CD4-positive, alpha-beta memory T cell (primary cell): Measurements from ENCODE around the gene EXPH5. TPM values are rescaled to one million over a fixed set of nuclear protein-coding genes. Genes with fewer than 3 reads are reported as not detected.

Experiments
- CTCF ChIA-PET: fragments of 350-600 bp; sonication (Branson Sonifier 250); formaldehyde crosslinking; loops from one replicate; lab custom pipeline; 2021; ENCODE audit warnings: inconsistent platforms; ENCODE audit not compliant: partially characterized antibody; lab: Charles Lee
- POLR2A ChIA-PET: fragments of 350-600 bp; sonication (Branson Sonifier 250); formaldehyde crosslinking; loops from one replicate; lab custom pipeline; 2021; ENCODE audit not compliant: partially characterized antibody; lab: Charles Lee
- DNase-seq, 5 donors: peaks; one replicate each; pipeline versions ENCODE4 v3.0.0 to v3.0.0-alpha.2; 2020 to 2022; ENCODE audit warnings: mixed read lengths in 1 of 5
- H3K27ac ChIP-seq: one replicate; pipeline ENCODE4 v1.7.0; 2013; ENCODE audit warnings: low read depth, low read length
- H3K27me3 ChIP-seq: 2 replicates; pipeline ENCODE4 v1.7.0; 2013; ENCODE audit warnings: mild to moderate bottlenecking, low read length, moderate library complexity; ENCODE audit not compliant: insufficient read depth
- H3K36me3 ChIP-seq: 2 replicates; pipeline ENCODE4 v1.7.0; 2013; ENCODE audit warnings: mild to moderate bottlenecking, low read length, moderate library complexity; ENCODE audit not compliant: insufficient read depth
- H3K4me1 ChIP-seq: 2 replicates; pipeline ENCODE4 v1.7.0; 2013; ENCODE audit warnings: mild to moderate bottlenecking, low read length, moderate library complexity; ENCODE audit not compliant: insufficient read depth
- H3K4me3 ChIP-seq, 2 donors: one replicate each; pipeline ENCODE4 v1.7.0; 2013; ENCODE audit warnings: low read length in 2 of 2, mild to moderate bottlenecking in 1 of 2
- H3K9me3 ChIP-seq, 2 donors: one replicate each; pipeline ENCODE4 v1.7.0; 2013; ENCODE audit warnings: low read length in 2 of 2, control low read depth in 1 of 2; ENCODE audit not compliant: control insufficient read depth in 1 of 2
- H3K27ac Mint-ChIP-seq, 7 donors: one replicate each; pipeline ENCODE4 v1.8.0; 2020 to 2021; ENCODE audit warnings: mixed read lengths in 7 of 7, mild to moderate bottlenecking in 6 of 7, inconsistent platforms in 3 of 7, moderate library complexity in 3 of 7
- H3K27me3 Mint-ChIP-seq, 2 donors: one replicate each; pipeline ENCODE4 v1.8.0; 2020 to 2021; ENCODE audit warnings: mixed read lengths in 2 of 2
- H3K36me3 Mint-ChIP-seq, 2 donors: one replicate each; pipeline ENCODE4 v1.8.0; 2020 to 2021; ENCODE audit warnings: mixed read lengths in 2 of 2, inconsistent platforms in 1 of 2, mild to moderate bottlenecking in 1 of 2
- H3K4me1 Mint-ChIP-seq, 4 donors: one replicate each; pipeline ENCODE4 v1.8.0; 2020 to 2021; ENCODE audit warnings: mixed read lengths in 4 of 4, mild to moderate bottlenecking in 1 of 4
- H3K4me3 Mint-ChIP-seq, 8 donors: one replicate each; pipeline ENCODE4 v1.8.0; 2020 to 2021; ENCODE audit warnings: mixed read lengths in 8 of 8, mild to moderate bottlenecking in 7 of 8, moderate library complexity in 6 of 8, inconsistent platforms in 3 of 8
- H3K9me3 Mint-ChIP-seq, 8 donors: one replicate each; pipeline ENCODE4 v1.8.0; 2020 to 2021; ENCODE audit warnings: mixed read lengths in 8 of 8, mild to moderate bottlenecking in 5 of 8, inconsistent platforms in 3 of 8, moderate library complexity in 1 of 8
- intact Hi-C: fragments of 100-400 bp; cut with micrococcal nuclease; formaldehyde crosslinking; loops from one replicate; pipeline ENCODE4 v1.15.1; 2023
- polyA plus RNA-seq, 2 donors: library from polyadenylated mRNA; unstranded; fragments of 300-500 nt; fragmentation: Illumina TruSeq; gene quantifications; one replicate each; pipeline ENCODE4 v1.2.3, GENCODE V29; 2021
- total RNA-seq, 2 experiments: library from RNA; stranded (reverse); gene quantifications; one replicate each; pipeline ENCODE4 v1.2.3, GENCODE V29; 2021

The EXPH5 gene
- total and polyA plus RNA-seq, 4 experiments from 2014 or later = 0.39 to 4.0 (median 1.8) TPM

DNA sequence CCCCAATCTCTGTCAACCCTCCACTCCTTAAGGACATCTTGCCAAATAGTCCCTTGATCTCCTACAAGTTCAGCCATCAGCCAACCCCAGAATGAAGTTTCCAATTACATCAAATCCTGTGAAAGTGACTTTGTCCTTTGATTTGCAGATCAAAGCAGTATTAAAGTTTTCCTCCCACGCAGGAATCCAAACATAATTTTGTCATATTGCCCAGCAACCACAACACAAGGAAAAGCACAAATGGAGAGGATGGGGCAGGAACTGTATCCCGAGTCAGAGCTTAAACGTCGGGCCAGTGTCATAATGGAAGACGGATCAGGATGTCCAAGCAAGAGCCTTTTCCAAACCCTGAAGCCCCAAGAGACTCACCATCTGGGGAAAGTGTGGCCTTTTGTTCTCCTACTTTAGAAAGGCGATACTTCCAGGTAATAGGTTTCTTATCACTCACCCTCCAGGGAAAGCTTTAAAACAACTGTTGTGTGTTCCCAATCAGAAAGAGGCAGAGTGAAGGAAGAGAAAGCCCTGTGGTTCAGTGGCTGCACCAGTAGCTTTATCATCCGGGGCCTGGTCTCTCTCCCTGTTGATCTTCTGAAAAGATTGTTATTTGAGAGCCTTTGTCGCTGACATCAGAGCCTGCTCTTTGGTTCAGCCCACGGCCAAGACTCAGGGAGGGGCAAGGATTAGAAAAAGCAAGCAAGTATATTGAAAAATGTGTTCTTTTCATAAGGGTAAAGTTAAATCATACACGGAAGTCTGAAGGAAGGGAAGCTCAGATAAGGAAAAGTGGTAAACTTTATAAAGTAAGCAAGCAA, 41.7 kb downstream of the EXPH5 start:
- Histone ChIP-seq H3K4me3 (no peak overlapping the region), H3K36me3 (no peaks in the 10 kb centered on the region), H3K27ac (no peak overlapping the region), H3K27me3 (no peaks in the 10 kb centered on the region), H3K4me1 (no peaks in the 10 kb centered on the region), H3K9me3 (no peaks in the 10 kb centered on the region)
- Mint-ChIP-seq H3K9me3 (no peaks in the 10 kb centered on the region), H3K36me3 (no peaks in the 10 kb centered on the region), H3K27ac (no peak overlapping the region), H3K4me1 (peaks cover 0 to 1% (median 0%) of the 10 kb centered on the region in 4 donors), H3K4me3 (no peak overlapping the region), H3K27me3 (no peaks in the 10 kb centered on the region)
- CTCF ChIA-PET = no interaction called here
- intact Hi-C loops = no loop called here
- POLR2A ChIA-PET = no interaction called here
- no peak for DNase-seq

DNA sequence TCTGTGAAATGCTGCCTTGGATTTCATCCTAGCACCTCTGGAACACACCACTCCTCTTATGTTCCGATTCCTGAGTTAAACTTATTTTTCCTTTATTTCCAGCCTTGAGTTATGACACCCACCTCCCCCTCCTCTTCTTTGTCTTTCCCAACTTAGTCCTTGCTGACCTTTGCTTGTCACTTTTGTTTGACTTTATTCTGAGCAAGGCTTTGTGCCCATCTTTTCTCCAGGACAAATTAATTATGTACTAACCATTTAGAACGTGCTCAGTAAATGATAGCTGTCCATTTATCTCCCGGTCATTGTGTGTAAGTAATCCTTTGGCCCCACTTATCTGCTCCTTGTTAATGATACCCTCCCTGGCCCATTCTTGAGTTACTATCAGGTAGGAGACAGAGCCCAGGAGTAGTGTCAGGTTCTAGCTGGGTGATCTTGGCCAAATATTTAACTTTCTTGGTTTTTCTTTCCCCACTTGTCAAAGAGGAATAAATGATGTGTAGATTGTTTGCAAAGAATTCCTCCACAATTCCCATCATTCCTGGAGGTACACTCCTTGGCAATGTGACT, 44.2 kb downstream of the EXPH5 start:
- CTCF ChIA-PET = interaction anchor here (1.3 kb wide), 1 partner anchor 15 kb away, joined by 3 read pairs; no protein-coding TSS in a partner anchor

DNA sequence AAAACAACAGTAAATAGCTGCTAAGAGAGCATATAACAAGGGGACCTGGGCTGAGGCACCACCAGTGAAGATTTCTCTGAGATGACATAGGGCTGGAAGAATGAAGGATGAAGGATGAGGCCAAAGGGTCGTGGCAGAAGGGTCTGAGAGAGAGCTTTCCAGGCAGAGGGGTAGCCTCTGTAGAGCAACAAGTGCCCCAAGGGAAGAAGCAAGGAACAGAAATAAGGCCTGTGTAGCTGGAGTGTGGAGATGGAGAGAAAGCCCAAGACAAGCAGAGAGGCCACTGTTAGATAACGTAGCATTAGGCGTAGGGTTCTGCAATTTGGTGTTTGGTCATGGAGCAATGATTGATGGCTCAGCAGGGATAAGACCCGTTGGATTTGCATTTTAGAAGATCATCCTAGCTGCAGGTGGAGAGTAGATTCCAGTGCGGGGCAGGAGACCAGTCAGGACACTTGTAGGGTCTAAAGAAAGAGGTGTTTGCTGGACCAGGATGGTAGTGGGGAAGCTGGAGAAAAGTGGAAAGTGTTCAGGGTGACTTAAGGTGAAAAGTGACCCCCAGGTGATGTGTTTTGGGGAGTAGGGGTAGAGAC, 47.6 kb downstream of the EXPH5 start:
- Mint-ChIP-seq H3K4me1 (peaks cover 0 to 1% (median 0%) of the 10 kb centered on the region in 4 donors), H3K36me3 (no peaks in the 10 kb centered on the region), H3K4me3 (no peak overlapping the region), H3K27me3 (peaks cover 0 to 2% of the 10 kb centered on the region in 2 donors), H3K27ac (no peak overlapping the region), H3K9me3 (no peaks in the 10 kb centered on the region)
- Histone ChIP-seq H3K4me1 (no peaks in the 10 kb centered on the region), H3K9me3 (no peaks in the 10 kb centered on the region), H3K4me3 (no peak overlapping the region), H3K27ac (no peak overlapping the region), H3K27me3 (no peaks in the 10 kb centered on the region), H3K36me3 (no peaks in the 10 kb centered on the region)
- CTCF ChIA-PET = no interaction called here
- intact Hi-C loops = no loop called here
- POLR2A ChIA-PET = no interaction called here
- DNase-seq = no peak

More for the DNA sequence above, 44.2 kb downstream of the EXPH5 start:
- H3K4me3 Mint-ChIP-seq = no peak overlapping the region
- H3K27me3 Mint-ChIP-seq = peaks cover 0 to 2% of the 10 kb centered on the region in 2 donors
- intact Hi-C loops = no loop called here
- no peak overlapping the region for H3K4me3 ChIP-seq
- no peaks in the 10 kb centered on the region for H3K9me3 Mint-ChIP-seq
- no peaks in the 10 kb centered on the region for H3K36me3 Mint-ChIP-seq
- POLR2A ChIA-PET = no interaction called here
- H3K4me1 ChIP-seq = no peaks in the 10 kb centered on the region
- H3K9me3 ChIP-seq = no peaks in the 10 kb centered on the region
- no peaks in the 10 kb centered on the region for H3K27me3 ChIP-seq
- no peak for DNase-seq
- no peak overlapping the region for H3K27ac Mint-ChIP-seq
- H3K27ac ChIP-seq = no peak overlapping the region
- peaks cover 0 to 1% (median 0%) of the 10 kb centered on the region in 4 donors for H3K4me1 Mint-ChIP-seq
- no peaks in the 10 kb centered on the region for H3K36me3 ChIP-seq

DNA sequence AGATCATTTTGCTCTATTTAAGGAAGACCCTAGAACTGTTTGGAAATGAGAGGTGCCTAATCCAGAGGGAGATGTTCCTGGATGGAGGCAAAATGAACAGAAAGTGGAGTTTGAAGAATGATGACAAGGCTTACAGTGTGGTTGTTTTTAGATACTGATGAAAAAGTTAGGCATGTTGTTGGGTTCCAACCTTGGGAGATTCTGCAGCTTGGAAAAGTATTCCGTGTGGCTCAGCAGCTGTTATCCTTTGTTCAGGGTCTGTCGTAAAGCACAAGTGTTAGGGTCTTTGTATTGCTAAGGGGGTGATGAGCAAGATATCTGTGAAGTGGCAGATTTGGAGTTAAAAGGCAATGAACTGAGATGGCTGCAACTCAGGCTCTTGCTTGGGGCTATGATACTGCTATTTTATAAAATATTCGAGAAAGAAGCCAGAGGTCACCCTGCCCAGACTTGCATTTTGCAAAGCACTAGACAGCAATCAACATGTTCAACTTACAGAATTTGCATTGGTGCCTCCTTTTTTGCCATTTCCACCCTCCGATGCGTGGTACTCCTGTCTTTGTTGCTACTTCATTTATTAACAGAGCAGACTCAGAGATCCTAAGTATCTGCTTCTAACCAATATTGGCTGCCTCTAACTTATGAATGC, 50.1 kb downstream of the EXPH5 start:
- no peaks in the 10 kb centered on the region for H3K36me3 ChIP-seq
- POLR2A ChIA-PET = no interaction called here
- H3K27me3 ChIP-seq = no peaks in the 10 kb centered on the region
- Mint-ChIP-seq H3K27me3 (peaks cover 0 to 2% of the 10 kb centered on the region in 2 donors), H3K27ac (peak overlapping the region in 1 of 7 donors; percentile 5), H3K4me1 (peaks cover 0 to 2% (median 0%) of the 10 kb centered on the region in 4 donors), H3K4me3 (no peak overlapping the region), H3K36me3 (no peaks in the 10 kb centered on the region), H3K9me3 (no peaks in the 10 kb centered on the region)
- no peak for DNase-seq
- intact Hi-C loops = no loop called here
- no peaks in the 10 kb centered on the region for H3K9me3 ChIP-seq
- CTCF ChIA-PET = interaction anchor here (1.2 kb wide), 1 partner anchor 125 kb away, joined by 4 read pairs; no protein-coding TSS in a partner anchor
- H3K4me3 ChIP-seq = no peak overlapping the region
- H3K27ac ChIP-seq = no peak overlapping the region
- H3K4me1 ChIP-seq = no peaks in the 10 kb centered on the region

DNA sequence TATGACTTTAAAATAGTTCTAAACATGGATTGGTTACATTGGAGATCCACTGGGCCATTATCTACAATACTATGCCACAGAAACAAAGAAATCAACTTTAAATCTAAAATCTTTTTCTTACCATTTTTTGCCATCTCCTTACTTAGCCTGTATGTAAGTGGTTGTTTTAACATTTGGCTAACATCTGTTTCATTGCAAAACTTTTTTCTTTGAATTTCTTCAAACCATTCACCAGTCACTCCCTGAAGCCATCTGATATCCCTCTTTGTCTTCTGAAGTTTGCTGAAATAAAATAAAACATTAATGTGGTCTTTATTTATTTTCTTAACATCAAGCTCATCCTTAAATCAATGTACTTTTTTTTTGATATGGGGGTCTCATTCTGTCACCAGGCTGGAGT, 52.0 kb downstream of the EXPH5 start:
- POLR2A ChIA-PET = no interaction called here
- Mint-ChIP-seq H3K27me3 (peaks cover 0 to 2% of the 10 kb centered on the region in 2 donors), H3K4me3 (no peak overlapping the region), H3K4me1 (peaks cover 0 to 3% (median 1%) of the 10 kb centered on the region in 4 donors), H3K9me3 (no peaks in the 10 kb centered on the region), H3K36me3 (no peaks in the 10 kb centered on the region), H3K27ac (no peak overlapping the region)
- Histone ChIP-seq H3K27ac (no peak overlapping the region), H3K4me3 (no peak overlapping the region), H3K4me1 (no peaks in the 10 kb centered on the region), H3K36me3 (no peaks in the 10 kb centered on the region), H3K27me3 (no peaks in the 10 kb centered on the region), H3K9me3 (no peaks in the 10 kb centered on the region)
- CTCF ChIA-PET = no interaction called here
- intact Hi-C loops = no loop called here
- no peak for DNase-seq

DNA sequence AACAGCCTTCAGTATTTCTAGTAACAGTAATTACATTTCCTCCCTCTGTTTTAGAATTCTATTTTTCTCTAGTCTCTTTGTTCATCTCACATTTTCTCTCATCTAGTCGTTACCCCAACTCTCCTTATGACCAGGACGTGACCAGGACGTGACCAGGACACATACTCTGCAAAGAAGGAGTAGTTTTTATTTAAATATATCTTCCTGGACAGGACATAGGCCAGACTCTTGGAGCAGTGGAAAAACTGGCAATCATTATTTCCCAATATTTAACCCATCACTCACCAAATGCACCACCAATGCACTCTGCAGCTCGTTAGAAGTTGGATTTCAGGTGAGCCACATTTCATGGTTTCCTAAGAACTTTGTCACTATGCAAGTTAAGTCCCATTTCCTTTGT, 55.1 kb downstream of the EXPH5 start:
- ChIA-PET POLR2A (no interaction called here), CTCF (no interaction called here)
- H3K36me3 Mint-ChIP-seq = peaks cover 0 to 3% of the 10 kb centered on the region in 2 donors
- no peaks in the 10 kb centered on the region for H3K27me3 Mint-ChIP-seq
- no peak overlapping the region for H3K27ac Mint-ChIP-seq
- Histone ChIP-seq H3K4me3 (no peak overlapping the region), H3K27me3 (no peaks in the 10 kb centered on the region), H3K9me3 (no peaks in the 10 kb centered on the region), H3K36me3 (no peaks in the 10 kb centered on the region), H3K4me1 (no peaks in the 10 kb centered on the region), H3K27ac (no peak overlapping the region)
- no peak overlapping the region for H3K4me3 Mint-ChIP-seq
- DNase-seq = no peak
- intact Hi-C loops = no loop called here
- peaks cover 0 to 3% (median 1%) of the 10 kb centered on the region in 4 donors for H3K4me1 Mint-ChIP-seq
- H3K9me3 Mint-ChIP-seq = no peaks in the 10 kb centered on the region

DNA sequence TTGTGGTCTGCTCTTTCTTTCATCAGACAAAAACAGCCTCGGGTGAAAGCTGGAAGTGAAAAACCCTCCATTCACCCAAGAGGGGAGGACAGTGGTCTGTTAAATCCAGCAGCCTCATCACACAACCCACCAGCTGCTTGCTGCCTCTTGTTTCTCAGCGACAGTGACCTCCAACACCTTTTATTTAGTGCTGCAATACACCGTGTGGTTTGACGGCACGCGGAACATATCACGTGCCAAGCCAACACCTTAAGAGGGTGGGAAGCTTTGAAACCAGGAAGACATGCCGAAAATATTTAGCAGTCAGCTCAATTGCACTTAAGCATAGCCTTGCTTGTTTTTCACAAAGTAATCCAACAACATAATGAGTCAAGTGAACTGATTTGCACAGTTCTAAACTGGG, 55.5 kb downstream of the EXPH5 start:
- H3K4me3 Mint-ChIP-seq = peak overlapping the region in 2 of 8 donors; percentile 6 to 27

More for the DNA sequence above, 55.5 kb downstream of the EXPH5 start:
- Histone ChIP-seq H3K4me1 (no peaks in the 10 kb centered on the region), H3K27ac (no peak overlapping the region), H3K36me3 (no peaks in the 10 kb centered on the region), H3K4me3 (no peak overlapping the region), H3K9me3 (no peaks in the 10 kb centered on the region), H3K27me3 (no peaks in the 10 kb centered on the region)
- Mint-ChIP-seq H3K27me3 (no peaks in the 10 kb centered on the region), H3K27ac (no peak overlapping the region), H3K9me3 (no peaks in the 10 kb centered on the region), H3K36me3 (peaks cover 0 to 3% of the 10 kb centered on the region in 2 donors), H3K4me1 (peaks cover 0 to 3% (median 1%) of the 10 kb centered on the region in 4 donors)
- CTCF ChIA-PET = no interaction called here
- intact Hi-C loops = no loop called here
- POLR2A ChIA-PET = no interaction called here
- DNase-seq = peak in 1 of 5 donors; percentile 2
